Skin epidermis (tissue), 12 donors: ENCODE results near the gene SMIM35.
"Not testable (repeated sequence)": the region's sequence is repeated elsewhere in the genome, so short reads cannot be mapped to it uniquely, and the experiment has no call there.

Experiments used
- H3K27ac ChIP-seq, 21 experiments: fragments of 200-600 bp; sonication (generic) in 11 of 21; one replicate each; pipeline ENCODE4 v1.5.0; 2020; ENCODE audit warnings: mild to moderate bottlenecking in 3 of 21, inconsistent platforms in 2 of 21, moderate library complexity in 2 of 21
- H3K4me3 ChIP-seq, 7 experiments: fragments of 200-600 bp; sonication (generic) in 2 of 7; one replicate each; pipeline ENCODE4 v1.5.0; 2020; ENCODE audit warnings: inconsistent platforms in 2 of 7, mild to moderate bottlenecking in 2 of 7, moderate library complexity in 1 of 7

Gene SMIM35

DNA sequence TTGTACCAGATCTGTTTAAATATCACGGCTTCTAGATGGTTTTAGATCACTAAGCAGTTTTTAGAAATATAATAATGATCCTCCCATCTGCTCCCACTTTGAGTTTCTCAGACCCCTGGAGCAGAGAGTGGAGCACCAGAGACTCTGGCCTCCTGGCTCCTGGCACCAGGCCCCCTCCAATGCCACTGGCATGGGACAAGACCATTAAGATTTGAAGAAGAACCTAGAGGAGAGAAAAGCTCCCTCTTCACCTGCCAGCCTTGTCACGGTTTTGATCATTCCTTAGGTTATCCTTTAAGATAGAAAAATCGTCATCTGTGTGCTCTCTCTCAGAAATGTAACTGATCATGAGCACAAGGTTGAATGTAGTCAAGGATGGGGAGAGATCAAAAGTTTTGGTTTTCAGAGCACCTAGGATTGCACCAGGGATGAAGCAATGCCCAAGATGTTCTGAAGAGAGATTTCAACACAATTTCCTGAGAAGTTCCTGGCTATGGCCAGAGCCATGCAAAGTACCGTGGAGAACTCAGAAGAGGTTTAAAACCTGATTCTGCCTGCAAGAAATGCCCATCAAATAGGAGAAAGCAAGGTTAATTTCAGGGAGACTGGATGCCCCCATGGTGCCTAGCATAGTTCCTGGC is 78.4 kb downstream of the SMIM35 start:
- Histone ChIP-seq H3K27ac (peak overlapping the region in 17 of 21 experiments; percentile 9 to 96 (median 76)), H3K4me3 (no peak overlapping the region)

- H3K4me3 ChIP-seq: not testable (repeated sequence)
- H3K27ac ChIP-seq: peak overlapping the region in 16 of 21 experiments; percentile 9 to 96 (median 79)
Measured at GRCh38 chr11:118007563-118008270, 79.0 kb downstream of the SMIM35 start.

DNA sequence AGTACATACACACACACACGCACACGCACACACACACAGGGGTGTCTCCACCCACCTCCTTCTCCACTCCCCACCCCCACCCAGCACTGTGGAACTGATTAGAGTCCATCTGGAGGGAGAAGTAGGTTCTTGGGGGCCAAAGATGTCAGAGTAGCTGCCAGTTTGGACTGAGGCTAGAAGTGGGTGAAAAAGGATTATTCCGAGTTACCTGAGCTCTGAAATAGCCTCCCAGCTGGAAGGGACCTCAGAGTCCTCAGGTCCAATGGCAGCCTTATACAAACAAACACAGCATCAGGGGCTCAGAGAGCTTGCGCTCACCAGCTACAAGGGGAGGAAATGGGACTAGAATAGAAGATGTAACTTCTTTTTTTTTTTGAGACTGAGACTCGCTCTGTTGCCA is 79.7 kb downstream of the SMIM35 start:
- Histone ChIP-seq H3K27ac (peak overlapping the region in 15 of 21 experiments; percentile 45 to 96 (median 82)), H3K4me3 (no peak overlapping the region)

DNA sequence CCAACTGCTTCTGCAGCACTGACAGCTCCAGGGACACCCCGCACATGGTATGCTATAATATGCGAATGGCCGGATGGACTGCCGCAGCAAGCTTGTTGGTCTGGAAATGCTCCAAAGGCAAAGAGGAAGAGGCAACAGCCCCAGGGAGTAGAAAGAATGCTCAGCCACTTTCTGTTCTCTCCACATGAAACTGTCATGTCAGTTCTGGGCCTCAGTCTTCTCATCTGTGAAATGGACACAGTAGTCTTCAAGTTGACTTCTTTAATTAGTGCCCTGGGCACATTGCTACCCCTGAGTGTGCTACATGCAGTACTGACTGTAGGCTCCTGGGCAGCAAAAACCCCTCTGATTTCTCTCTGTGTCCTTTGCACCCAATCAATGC is 80.6 kb downstream of the SMIM35 start:
- H3K27ac ChIP-seq: peak overlapping the region in 11 of 21 experiments; percentile 2 to 96 (median 84)
- no peak overlapping the region for H3K4me3 ChIP-seq

GRCh38 chr11:118005224-118006152 is 81.3 kb downstream of the SMIM35 start:
- H3K27ac ChIP-seq: peak overlapping the region in 10 of 21 experiments; percentile 2 to 96 (median 83)
- no peak overlapping the region for H3K4me3 ChIP-seq

GRCh38 chr11:118004543-118005223 is 82.1 kb downstream of the SMIM35 start:
- no peak overlapping the region for H3K4me3 ChIP-seq
- H3K27ac ChIP-seq: peak overlapping the region in 7 of 21 experiments; percentile 78 to 95 (median 87)

- no peak overlapping the region for H3K4me3 ChIP-seq
Measured at GRCh38 chr11:118003456-118003855, 83.3 kb downstream of the SMIM35 start.

GRCh38 chr11:118002541-118003423 is 84.0 kb downstream of the SMIM35 start:
- Histone ChIP-seq H3K27ac (peak overlapping the region in 19 of 21 experiments; percentile 13 to 95 (median 75)), H3K4me3 (no peak overlapping the region)

More at GRCh38 chr11:118003456-118003855, 83.3 kb downstream of the SMIM35 start:
- peak overlapping the region in 13 of 21 experiments; percentile 13 to 95 (median 79) for H3K27ac ChIP-seq

DNA sequence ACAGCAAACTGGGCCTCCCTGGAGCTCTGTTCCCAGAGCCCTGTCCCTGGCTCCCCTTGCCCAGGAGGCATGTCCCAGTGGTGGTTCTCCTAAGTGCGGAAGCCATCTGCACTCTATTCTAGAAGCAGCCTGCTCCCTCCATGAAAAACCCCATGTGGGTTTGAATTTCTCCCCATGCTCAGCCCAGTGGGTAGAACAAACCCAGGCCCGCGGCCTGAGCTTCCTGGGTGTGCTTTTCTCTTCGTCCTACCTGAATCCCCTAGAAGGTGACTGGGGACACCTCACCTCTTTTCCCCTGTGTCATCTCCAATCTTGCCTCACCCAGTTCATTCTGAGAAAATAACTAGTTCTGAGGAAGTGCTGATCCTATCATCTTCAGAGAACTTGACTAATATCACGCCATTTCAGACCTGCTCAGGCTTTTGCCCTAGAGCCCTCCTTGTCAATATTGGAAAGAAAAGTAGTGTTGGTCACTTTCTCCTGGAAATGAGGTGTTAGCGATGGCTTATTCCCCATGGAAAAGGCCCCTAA is 84.7 kb downstream of the SMIM35 start:
- peak overlapping the region in 18 of 21 experiments; percentile 13 to 95 (median 75) for H3K27ac ChIP-seq
- H3K4me3 ChIP-seq: no peak overlapping the region

DNA sequence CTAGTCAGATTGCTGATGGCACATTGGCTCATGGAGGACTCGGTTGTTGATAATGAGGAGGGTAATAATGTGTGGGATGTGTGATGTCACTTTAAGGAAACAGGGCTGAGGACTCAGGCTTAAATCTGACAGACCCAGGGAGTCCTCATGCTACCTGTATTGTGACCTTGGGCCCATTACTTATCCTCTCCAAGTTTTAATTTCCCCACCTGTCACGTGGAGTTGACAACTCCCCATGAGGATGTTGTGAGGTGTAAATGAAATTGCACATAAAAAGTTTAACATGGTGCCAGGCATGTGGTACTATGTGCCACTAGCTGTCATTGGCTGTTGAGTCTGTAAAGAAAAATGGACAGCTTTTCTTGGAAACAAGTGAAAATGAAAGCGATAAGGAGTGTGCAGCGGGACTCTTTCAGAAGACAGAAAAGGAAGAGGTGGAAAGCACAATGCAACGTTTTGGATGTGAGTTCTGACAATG is 85.2 kb downstream of the SMIM35 start:
- H3K4me3 ChIP-seq: no peak overlapping the region
- peak overlapping the region in 15 of 21 experiments; percentile 14 to 95 (median 78) for H3K27ac ChIP-seq

DNA sequence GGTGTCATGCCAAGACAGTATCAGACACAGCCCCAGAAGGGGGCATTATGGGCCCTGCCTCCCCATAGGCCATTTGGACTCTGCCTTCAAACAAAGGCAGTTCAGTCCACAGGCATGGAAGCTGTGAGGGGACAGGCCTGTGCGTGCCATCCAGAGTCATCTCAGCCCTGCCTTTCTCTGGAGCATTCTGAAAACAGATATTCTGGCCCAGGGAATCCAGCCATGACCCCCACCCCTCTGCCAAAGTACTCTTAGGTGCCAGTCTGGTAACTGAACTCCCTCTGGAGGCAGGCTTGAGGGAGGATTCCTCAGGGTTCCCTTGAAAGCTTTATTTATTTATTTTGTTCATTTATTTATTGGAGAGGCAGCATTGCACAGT is 85.9 kb downstream of the SMIM35 start:
- Histone ChIP-seq H3K4me3 (no peak overlapping the region), H3K27ac (peak overlapping the region in 5 of 21 experiments; percentile 31 to 94 (median 87))

GRCh38 chr11:118000067-118000849 is 86.5 kb downstream of the SMIM35 start:
- H3K4me3 ChIP-seq: no peak overlapping the region
- H3K27ac ChIP-seq: peak overlapping the region in 7 of 21 experiments; percentile 31 to 93 (median 52)

DNA sequence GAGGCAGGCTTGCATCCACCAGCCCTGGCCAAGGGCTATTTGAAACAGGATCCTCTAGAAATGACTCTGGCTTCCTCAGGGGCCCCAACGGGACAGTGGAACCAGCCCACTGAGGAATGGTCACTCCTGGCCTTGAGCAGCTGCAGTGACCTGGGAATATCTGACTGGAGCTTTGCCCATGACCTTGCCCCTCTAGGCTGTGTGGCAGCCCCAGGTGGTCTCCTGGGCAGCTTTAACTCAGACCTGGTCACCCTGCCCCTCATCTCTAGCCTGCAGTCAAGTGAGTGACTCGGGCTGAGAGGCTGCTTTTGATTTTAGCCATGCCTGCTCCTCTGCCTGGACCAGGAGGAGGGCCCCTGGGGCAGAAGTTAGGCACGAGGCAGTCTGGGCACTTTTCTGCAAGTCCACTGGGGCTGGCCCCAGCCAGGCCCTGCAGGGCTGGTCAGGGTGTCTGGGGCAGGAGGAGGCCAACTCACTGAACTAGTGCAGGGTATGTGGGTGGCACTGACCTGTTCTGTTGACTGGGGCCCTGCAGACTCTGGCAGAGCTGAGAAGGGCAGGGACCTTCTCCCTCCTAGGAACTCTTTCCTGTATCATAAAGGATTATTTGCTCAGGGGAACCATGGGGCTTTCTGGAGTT is 87.3 kb downstream of the SMIM35 start:
- H3K27ac ChIP-seq: peak overlapping the region in 7 of 21 experiments; percentile 21 to 93 (median 47)
- H3K4me3 ChIP-seq: no peak overlapping the region

DNA sequence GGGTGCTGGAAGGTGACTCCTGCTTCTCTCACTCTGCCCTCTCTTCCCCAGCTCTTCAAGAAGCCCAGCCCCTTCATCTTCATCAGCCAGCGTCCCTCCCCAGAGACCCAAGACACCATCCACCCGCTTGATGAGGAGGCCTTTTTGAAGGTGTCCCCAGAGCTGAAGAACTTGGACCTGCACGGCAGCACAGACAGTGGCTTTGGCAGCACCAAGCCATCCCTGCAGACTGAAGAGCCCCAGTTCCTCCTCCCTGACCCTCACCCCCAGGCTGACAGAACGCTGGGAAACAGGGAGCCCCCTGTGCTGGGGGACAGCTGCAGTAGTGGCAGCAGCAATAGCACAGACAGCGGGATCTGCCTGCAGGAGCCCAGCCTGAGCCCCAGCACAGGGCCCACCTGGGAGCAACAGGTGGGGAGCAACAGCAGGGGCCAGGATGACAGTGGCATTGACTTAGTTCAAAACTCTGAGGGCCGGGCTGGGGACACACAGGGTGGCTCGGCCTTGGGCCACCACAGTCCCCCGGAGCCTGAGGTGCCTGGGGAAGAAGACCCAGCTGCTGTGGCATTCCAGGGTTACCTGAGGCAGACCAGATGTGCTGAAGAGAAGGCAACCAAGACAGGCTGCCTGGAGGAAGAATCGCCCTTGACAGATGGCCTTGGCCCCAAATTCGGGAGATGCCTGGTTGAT is 88.0 kb downstream of the SMIM35 start:
- Histone ChIP-seq H3K4me3 (no peak overlapping the region), H3K27ac (peak overlapping the region in 6 of 21 experiments; percentile 21 to 93 (median 46))

- Histone ChIP-seq H3K27ac (peak overlapping the region in 4 of 21 experiments; percentile 6 to 93 (median 22)), H3K4me3 (no peak overlapping the region)
Measured at GRCh38 chr11:117997823-117998579, 88.8 kb downstream of the SMIM35 start.
